GM12878 (cell line): ENCODE data around the gene TRIM41. TPM values are rescaled to one million over a fixed set of nuclear protein-coding genes. Genes with fewer than 3 reads are reported as not detected.

Source experiments
- ATAC-seq: fragments of 200-7000 bp; cut with Tn5 transposase; 3 replicates; pipeline ENCODE4 v1.9.1; 2020; ENCODE audit warnings: mild to moderate bottlenecking, moderate library complexity
- BruUV-seq: library from RNA; stranded (reverse); fragments of 400-500 nt; replicated peaks from 2 replicates; lab custom pipeline; 2021; lab: Mats Ljungman, UMichigan
- CTCF ChIA-PET: fragments of 300-600 bp; sonication (Branson Sonifier 250); formaldehyde crosslinking; extraction: SDS; loops from one replicate; lab custom pipeline; 2021; ENCODE audit warnings: inconsistent platforms; lab: Yijun Ruan, JAX
- POLR2A ChIA-PET: fragments of 350-600 bp; formaldehyde crosslinking; extraction: SDS; loops from one replicate; lab custom pipeline; 2021; ENCODE audit warnings: inconsistent platforms; lab: Charles Lee
- RAD21 ChIA-PET: fragments of 300-600 bp; sonication (Branson Sonifier 250); formaldehyde crosslinking; loops from one replicate; lab custom pipeline; 2023; ENCODE audit warnings: antibody characterized with exemption; ENCODE audit not compliant: unreplicated experiment; lab: Charles Lee
- SMC1A ChIA-PET: fragments of 300-600 bp; sonication (Branson Sonifier 250); formaldehyde crosslinking; loops from one replicate; lab custom pipeline; 2023; ENCODE audit not compliant: unreplicated experiment, uncharacterized antibody; lab: Charles Lee
- DNase-seq: peaks from one replicate; pipeline ENCODE4 v3.0.0-alpha.2; 2011; ENCODE audit warnings: low read depth, low spot score
- FAIRE-seq: peaks from 3 replicates; lab custom pipeline; 2011; peaks lifted over from hg19 to GRCh38; lab: Jason Lieb, UNC
- H2AFZ ChIP-seq: 2 replicates; pipeline ENCODE4 v1.6.0; 2011; ENCODE audit warnings: low read depth, low read length, control low read depth; ENCODE audit not compliant: control insufficient read depth
- H3K27ac ChIP-seq: 2 replicates; pipeline ENCODE4 v1.5.1; 2011; ENCODE audit warnings: control low read depth; ENCODE audit not compliant: control insufficient read depth, insufficient read depth
- H3K27me3 ChIP-seq, 2 experiments: replicated peaks in 1 of 2; 2 replicates each; pipeline versions ENCODE4 v1.6.0 to v1.6.1; 2011; ENCODE audit warnings: low read length in 1 of 2; ENCODE audit not compliant: control insufficient read depth in 2 of 2, insufficient read depth in 2 of 2
- H3K36me3 ChIP-seq, 2 experiments: 2 replicates each; pipeline ENCODE4 v1.5.1; 2011; ENCODE audit warnings: low read length in 1 of 2; ENCODE audit not compliant: control insufficient read depth in 2 of 2, insufficient read depth in 2 of 2
- H3K4me1 ChIP-seq: 2 replicates; pipeline ENCODE4 v1.6.1; 2011; ENCODE audit warnings: mild to moderate bottlenecking, low read length, moderate library complexity, mixed read lengths; ENCODE audit not compliant: control insufficient read depth, insufficient read depth
- H3K4me2 ChIP-seq: 2 replicates; pipeline ENCODE4 v1.6.0; 2011; ENCODE audit warnings: control low read depth; ENCODE audit not compliant: control insufficient read depth, insufficient read depth
- H3K4me3 ChIP-seq: fragments of 200-600 bp; sonication (generic); 2 replicates; pipeline ENCODE4 v1.5.1; 2016
- H3K79me2 ChIP-seq: 2 replicates; pipeline ENCODE4 v1.6.0; 2011; ENCODE audit warnings: low read length; ENCODE audit not compliant: control insufficient read depth, insufficient read depth
- H3K9ac ChIP-seq: 2 replicates; pipeline ENCODE4 v1.8.0; 2011; ENCODE audit warnings: low read length, control low read depth, mixed read lengths; ENCODE audit not compliant: control insufficient read depth, insufficient read depth
- H3K9me3 ChIP-seq: replicated peaks from 3 replicates; pipeline ENCODE4 v1.5.1; 2011; ENCODE audit warnings: mild to moderate bottlenecking, low read length; ENCODE audit not compliant: control insufficient read depth, insufficient read depth
- H4K20me1 ChIP-seq: 2 replicates; pipeline ENCODE4 v1.6.0; 2011; ENCODE audit not compliant: control insufficient read depth, insufficient read depth
- ATF7 ChIP-seq: fragments of 450-650 bp; IDR thresholded peaks from 2 replicates; pipeline ENCODE4 v1.6.1; 2016; ENCODE audit warnings: low read depth, mild to moderate bottlenecking
- EP300 ChIP-seq, 2 experiments: fragments of 150-350 bp in 1 of 2; IDR thresholded peaks; 2 replicates each; pipeline ENCODE4 v1.6.1; 2011 to 2012; ENCODE audit warnings: low read depth in 2 of 2, low read length in 2 of 2, borderline replicate concordance in 1 of 2, improper control_type of control experiment in 1 of 2, inconsistent platforms in 1 of 2; ENCODE audit not compliant: control insufficient read depth in 1 of 2
- EZH2 ChIP-seq: IDR thresholded peaks from 2 replicates; pipeline ENCODE4 v1.6.1; 2012; ENCODE audit warnings: low read depth, mild to moderate bottlenecking, control low read depth, inconsistent platforms, low read length, borderline replicate concordance; ENCODE audit not compliant: control insufficient read depth
- NFXL1 ChIP-seq: fragments of 450-650 bp; IDR thresholded peaks from 2 replicates; pipeline ENCODE4 v1.6.1; 2017; ENCODE audit warnings: antibody characterized with exemption, mild to moderate bottlenecking, borderline replicate concordance
- NR2C2 ChIP-seq: IDR thresholded peaks from 2 replicates; pipeline ENCODE4 v1.6.1; 2011; ENCODE audit warnings: borderline replicate concordance, low read depth; ENCODE audit not compliant: control insufficient read depth, insufficient read length
- WGBS: methylation state at CpG from one replicate; pipeline ENCODE4 v1.1.6; 2016; ENCODE audit warnings: low lambda C conversion rate; ENCODE audit not compliant: insufficient replicate concordance, insufficient coverage; ENCODE audit errors: missing lambda C conversion rate; 5-methylcytosine and 5-hydroxymethylcytosine counted together
- in situ Hi-C: fragments of 300-500 bp; cut with MboI; formaldehyde crosslinking; loops from 9 replicates; pipeline ENCODE4 v1.14.3; 2018; ENCODE audit warnings: mixed read lengths
- intact Hi-C: fragments of 100-400 bp; cut with micrococcal nuclease; formaldehyde crosslinking; loops from one replicate; pipeline ENCODE4 v1.14.2; 2022; ENCODE audit not compliant: unreplicated experiment
- polyA plus RNA-seq, 11 experiments: library from polyadenylated mRNA; depleted of rRNA in 4 of 11; unstranded in 6 of 11; stranded (reverse) in 5 of 11; fragments of >200 nt; fragmentation: Nextera tagmentation in 4 of 11; fragmentation: Illumina TruSeq in 1 of 11; extraction: Ambion mirVana in 4 of 11; extraction: Trizol in 1 of 11; gene quantifications; 1 replicate in 1 of 11; 2 replicates in 10 of 11; pipeline versions ENCODE4 v1.2.1 to v1.2.3, GENCODE V29; 2011 to 2016; ENCODE audit warnings: inconsistent platforms in 2 of 11, missing spikeins in 2 of 11, low read depth in 1 of 11
- total RNA-seq, 4 experiments: library from RNA; depleted of rRNA in 3 of 4; stranded (reverse); fragments of >200 nt in 3 of 4; fragmentation: Illumina TruSeq in 1 of 4; extraction: Trizol in 1 of 4; gene quantifications; 2 replicates each; pipeline versions ENCODE4 v1.2.1 to v1.2.3, GENCODE V29; 2013 to 2021
- TF ChIP-seq, protein P1 (sequence below): IDR thresholded peaks from 2 replicates; pipeline ENCODE4 v1.6.1; 2012; ENCODE audit warnings: improper control_type of control experiment, low read depth, low read length; ENCODE audit not compliant: insufficient replicate concordance
- TF ChIP-seq, protein P2 (sequence below): fragments of 450-650 bp; formaldehyde crosslinking; IDR thresholded peaks from 2 replicates; pipeline ENCODE4 v1.4.0; 2020; ENCODE audit warnings: mild to moderate bottlenecking, moderate library complexity
- TF ChIP-seq, protein P3 (sequence below): fragments of 450-650 bp; IDR thresholded peaks from 2 replicates; pipeline ENCODE4 v1.6.1; 2017; ENCODE audit warnings: mild to moderate bottlenecking, moderate library complexity

Gene TRIM41
- total and polyA plus RNA-seq, 10 of the 15 experiments (the other 5 are each of a cell fraction or from before 2014, with no cell fraction given), result 1.0 to 28.9 (median 10.6) TPM

DNA sequence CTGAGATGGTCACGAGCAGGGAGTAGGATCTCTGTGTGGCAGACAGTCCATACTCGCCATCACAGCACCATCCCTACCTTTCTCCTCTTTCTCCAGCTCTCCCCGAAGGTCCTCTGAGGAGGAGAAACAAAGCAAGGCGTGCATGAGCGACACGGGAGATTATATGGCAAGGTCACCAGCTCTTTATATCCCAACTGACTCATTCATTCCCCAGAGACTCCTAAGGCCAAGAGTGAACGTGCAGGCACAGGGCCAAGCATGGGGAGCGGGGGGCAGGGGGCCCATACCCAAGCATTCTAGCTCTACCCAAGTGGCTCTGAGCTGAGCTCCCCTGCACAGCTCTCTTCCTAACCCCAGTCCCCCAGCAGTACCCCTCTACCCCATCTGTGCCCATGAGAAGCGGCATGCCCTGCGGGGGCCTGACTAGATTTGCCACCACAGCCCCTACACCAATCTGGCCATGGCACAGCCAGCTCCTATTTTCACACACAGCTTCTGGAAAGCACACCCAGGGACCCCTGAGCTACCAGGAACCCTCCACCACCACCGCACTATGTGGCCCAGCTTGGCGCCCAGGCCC is 24.9 kb upstream of the TRIM41 start:
- Histone ChIP-seq H3K27me3 (no peaks in the 10 kb centered on the region), H3K9me3 (no peaks in the 10 kb centered on the region), H3K4me2 (no peak overlapping the region), H3K4me1 (peaks cover 16% of the 10 kb centered on the region), H3K9ac (no peak overlapping the region; the same call in 1 of the 2 replicates), H3K27ac (no peak overlapping the region), H3K4me3 (no peak overlapping the region), H4K20me1 (no peaks in the 10 kb centered on the region), H2AFZ (no peak overlapping the region), H3K36me3 (no peaks in the 10 kb centered on the region), H3K79me2 (no peaks in the 10 kb centered on the region)
- BruUV-seq, result no TSS peak
- in situ Hi-C loops (no loop called here), intact Hi-C loops (no loop called here)
- ChIA-PET POLR2A (interaction anchor here (0.6 to 3.1 kb wide), 6 partner anchors 10 to 49 kb away, joined by 3 to 18 read pairs (median 4); partner anchors contain the start of gene TRIM41), RAD21 (interaction anchor here (1.4 to 3.1 kb wide), 6 partner anchors 8 to 56 kb away, joined by 3 to 10 read pairs (median 7); partner anchors contain the start of gene TRIM41), SMC1A (interaction anchor here (1.6 to 3.0 kb wide), 4 partner anchors 9 to 53 kb away, joined by 3 to 15 read pairs (median 6); no protein-coding TSS in a partner anchor), CTCF (interaction anchor here (1.2 to 2.6 kb wide), 3 partner anchors 8 to 13 kb away, joined by 5 to 15 read pairs (median 9); no protein-coding TSS in a partner anchor)
- no peak for FAIRE-seq
- no peak for ATAC-seq
- 63% methylated on average over 12 of the region's 12 CpGs for WGBS
- DNase-seq, result no peak
- TF ChIP-seq EZH2 (no peak), EP300 (IDR thresholded peaks at IDR 0.05; ENCODE audit: borderline replicate concordance in 1 of 2, control insufficient read depth in 1 of 2, low read depth in 2 of 2, low read length in 2 of 2) (no peak), NR2C2 (no peak), NFXL1 (no peak), ATF7 (no peak)
- TF ChIP-seq, protein P1, sequence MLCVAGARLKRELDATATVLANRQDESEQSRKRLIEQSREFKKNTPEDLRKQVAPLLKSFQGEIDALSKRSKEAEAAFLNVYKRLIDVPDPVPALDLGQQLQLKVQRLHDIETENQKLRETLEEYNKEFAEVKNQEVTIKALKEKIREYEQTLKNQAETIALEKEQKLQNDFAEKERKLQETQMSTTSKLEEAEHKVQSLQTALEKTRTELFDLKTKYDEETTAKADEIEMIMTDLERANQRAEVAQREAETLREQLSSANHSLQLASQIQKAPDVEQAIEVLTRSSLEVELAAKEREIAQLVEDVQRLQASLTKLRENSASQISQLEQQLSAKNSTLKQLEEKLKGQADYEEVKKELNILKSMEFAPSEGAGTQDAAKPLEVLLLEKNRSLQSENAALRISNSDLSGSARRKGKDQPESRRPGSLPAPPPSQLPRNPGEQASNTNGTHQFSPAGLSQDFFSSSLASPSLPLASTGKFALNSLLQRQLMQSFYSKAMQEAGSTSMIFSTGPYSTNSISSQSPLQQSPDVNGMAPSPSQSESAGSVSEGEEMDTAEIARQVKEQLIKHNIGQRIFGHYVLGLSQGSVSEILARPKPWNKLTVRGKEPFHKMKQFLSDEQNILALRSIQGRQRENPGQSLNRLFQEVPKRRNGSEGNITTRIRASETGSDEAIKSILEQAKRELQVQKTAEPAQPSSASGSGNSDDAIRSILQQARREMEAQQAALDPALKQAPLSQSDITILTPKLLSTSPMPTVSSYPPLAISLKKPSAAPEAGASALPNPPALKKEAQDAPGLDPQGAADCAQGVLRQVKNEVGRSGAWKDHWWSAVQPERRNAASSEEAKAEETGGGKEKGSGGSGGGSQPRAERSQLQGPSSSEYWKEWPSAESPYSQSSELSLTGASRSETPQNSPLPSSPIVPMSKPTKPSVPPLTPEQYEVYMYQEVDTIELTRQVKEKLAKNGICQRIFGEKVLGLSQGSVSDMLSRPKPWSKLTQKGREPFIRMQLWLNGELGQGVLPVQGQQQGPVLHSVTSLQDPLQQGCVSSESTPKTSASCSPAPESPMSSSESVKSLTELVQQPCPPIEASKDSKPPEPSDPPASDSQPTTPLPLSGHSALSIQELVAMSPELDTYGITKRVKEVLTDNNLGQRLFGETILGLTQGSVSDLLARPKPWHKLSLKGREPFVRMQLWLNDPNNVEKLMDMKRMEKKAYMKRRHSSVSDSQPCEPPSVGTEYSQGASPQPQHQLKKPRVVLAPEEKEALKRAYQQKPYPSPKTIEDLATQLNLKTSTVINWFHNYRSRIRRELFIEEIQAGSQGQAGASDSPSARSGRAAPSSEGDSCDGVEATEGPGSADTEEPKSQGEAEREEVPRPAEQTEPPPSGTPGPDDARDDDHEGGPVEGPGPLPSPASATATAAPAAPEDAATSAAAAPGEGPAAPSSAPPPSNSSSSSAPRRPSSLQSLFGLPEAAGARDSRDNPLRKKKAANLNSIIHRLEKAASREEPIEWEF, result no peak
- TF ChIP-seq, protein P2, sequence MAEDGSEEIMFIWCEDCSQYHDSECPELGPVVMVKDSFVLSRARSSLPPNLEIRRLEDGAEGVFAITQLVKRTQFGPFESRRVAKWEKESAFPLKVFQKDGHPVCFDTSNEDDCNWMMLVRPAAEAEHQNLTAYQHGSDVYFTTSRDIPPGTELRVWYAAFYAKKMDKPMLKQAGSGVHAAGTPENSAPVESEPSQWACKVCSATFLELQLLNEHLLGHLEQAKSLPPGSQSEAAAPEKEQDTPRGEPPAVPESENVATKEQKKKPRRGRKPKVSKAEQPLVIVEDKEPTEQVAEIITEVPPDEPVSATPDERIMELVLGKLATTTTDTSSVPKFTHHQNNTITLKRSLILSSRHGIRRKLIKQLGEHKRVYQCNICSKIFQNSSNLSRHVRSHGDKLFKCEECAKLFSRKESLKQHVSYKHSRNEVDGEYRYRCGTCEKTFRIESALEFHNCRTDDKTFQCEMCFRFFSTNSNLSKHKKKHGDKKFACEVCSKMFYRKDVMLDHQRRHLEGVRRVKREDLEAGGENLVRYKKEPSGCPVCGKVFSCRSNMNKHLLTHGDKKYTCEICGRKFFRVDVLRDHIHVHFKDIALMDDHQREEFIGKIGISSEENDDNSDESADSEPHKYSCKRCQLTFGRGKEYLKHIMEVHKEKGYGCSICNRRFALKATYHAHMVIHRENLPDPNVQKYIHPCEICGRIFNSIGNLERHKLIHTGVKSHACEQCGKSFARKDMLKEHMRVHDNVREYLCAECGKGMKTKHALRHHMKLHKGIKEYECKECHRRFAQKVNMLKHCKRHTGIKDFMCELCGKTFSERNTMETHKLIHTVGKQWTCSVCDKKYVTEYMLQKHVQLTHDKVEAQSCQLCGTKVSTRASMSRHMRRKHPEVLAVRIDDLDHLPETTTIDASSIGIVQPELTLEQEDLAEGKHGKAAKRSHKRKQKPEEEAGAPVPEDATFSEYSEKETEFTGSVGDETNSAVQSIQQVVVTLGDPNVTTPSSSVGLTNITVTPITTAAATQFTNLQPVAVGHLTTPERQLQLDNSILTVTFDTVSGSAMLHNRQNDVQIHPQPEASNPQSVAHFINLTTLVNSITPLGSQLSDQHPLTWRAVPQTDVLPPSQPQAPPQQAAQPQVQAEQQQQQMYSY (CRISPR knock-in tag), result no peak
- TF ChIP-seq, protein P3, sequence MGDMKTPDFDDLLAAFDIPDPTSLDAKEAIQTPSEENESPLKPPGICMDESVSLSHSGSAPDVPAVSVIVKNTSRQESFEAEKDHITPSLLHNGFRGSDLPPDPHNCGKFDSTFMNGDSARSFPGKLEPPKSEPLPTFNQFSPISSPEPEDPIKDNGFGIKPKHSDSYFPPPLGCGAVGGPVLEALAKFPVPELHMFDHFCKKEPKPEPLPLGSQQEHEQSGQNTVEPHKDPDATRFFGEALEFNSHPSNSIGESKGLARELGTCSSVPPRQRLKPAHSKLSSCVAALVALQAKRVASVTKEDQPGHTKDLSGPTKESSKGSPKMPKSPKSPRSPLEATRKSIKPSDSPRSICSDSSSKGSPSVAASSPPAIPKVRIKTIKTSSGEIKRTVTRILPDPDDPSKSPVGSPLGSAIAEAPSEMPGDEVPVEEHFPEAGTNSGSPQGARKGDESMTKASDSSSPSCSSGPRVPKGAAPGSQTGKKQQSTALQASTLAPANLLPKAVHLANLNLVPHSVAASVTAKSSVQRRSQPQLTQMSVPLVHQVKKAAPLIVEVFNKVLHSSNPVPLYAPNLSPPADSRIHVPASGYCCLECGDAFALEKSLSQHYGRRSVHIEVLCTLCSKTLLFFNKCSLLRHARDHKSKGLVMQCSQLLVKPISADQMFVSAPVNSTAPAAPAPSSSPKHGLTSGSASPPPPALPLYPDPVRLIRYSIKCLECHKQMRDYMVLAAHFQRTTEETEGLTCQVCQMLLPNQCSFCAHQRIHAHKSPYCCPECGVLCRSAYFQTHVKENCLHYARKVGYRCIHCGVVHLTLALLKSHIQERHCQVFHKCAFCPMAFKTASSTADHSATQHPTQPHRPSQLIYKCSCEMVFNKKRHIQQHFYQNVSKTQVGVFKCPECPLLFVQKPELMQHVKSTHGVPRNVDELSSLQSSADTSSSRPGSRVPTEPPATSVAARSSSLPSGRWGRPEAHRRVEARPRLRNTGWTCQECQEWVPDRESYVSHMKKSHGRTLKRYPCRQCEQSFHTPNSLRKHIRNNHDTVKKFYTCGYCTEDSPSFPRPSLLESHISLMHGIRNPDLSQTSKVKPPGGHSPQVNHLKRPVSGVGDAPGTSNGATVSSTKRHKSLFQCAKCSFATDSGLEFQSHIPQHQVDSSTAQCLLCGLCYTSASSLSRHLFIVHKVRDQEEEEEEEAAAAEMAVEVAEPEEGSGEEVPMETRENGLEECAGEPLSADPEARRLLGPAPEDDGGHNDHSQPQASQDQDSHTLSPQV, result no peak
